ENCODE data around the gene PDPN.

GRCh38 chr1:13549521-13549920 lies 34.1 kb upstream of the PDPN start:
- TF ChIP-seq SRF (IDR thresholded peaks at IDR 0.05; ENCODE audit: low read depth) (no peak), CTCF (IDR thresholded peaks at IDR 0.05 in 2 of 3, conservative IDR thresholded peaks at IDR 0.05 in 1 of 3; ENCODE audit: borderline replicate concordance in 1 of 3, insufficient read depth in 1 of 3, low read depth in 2 of 3, low read length in 2 of 3) (no peak), CEBPB (IDR thresholded peaks at IDR 0.05; ENCODE audit: low read depth) (no peak), ZFX (IDR thresholded peaks at IDR 0.05) (no peak), REST (IDR thresholded peaks at IDR 0.05; ENCODE audit: low read depth) (no peak), YY1 (IDR thresholded peaks at IDR 0.05; ENCODE audit: extremely low read depth, insufficient replicate concordance, low read depth, low read length) (no peak), MAX (IDR thresholded peaks at IDR 0.05) (no peak), JUND (IDR thresholded peaks at IDR 0.05) (no peak), FOSL1 (IDR thresholded peaks at IDR 0.05; ENCODE audit: low read depth) (no peak), SP1 (IDR thresholded peaks at IDR 0.05; ENCODE audit: low read depth) (no peak), POLR2A (IDR thresholded peaks at IDR 0.05; ENCODE audit: borderline replicate concordance, extremely low read depth, insufficient read depth, insufficient read length) (no peak)

Data from HCT116 (cell line).